Stimulated activated CD8-positive, alpha-beta memory T cell treated with anti-CD3 and anti-CD28 coated beads, Interleukin-12 subunit alpha, Interleukin-12 subunit beta, amount 100 ng/mL, for 4 hours (primary cell): ENCODE results near the gene KRTAP4-3.
"Not testable (repeated sequence)": the region's sequence is repeated elsewhere in the genome, so short reads cannot be mapped to it uniquely, and the experiment has no call there.

Experiments
- DNase-seq: peaks from one replicate; pipeline ENCODE4 v3.0.0-alpha.2; 2020; ENCODE audit warnings: low read depth

Gene KRTAP4-3

DNA sequence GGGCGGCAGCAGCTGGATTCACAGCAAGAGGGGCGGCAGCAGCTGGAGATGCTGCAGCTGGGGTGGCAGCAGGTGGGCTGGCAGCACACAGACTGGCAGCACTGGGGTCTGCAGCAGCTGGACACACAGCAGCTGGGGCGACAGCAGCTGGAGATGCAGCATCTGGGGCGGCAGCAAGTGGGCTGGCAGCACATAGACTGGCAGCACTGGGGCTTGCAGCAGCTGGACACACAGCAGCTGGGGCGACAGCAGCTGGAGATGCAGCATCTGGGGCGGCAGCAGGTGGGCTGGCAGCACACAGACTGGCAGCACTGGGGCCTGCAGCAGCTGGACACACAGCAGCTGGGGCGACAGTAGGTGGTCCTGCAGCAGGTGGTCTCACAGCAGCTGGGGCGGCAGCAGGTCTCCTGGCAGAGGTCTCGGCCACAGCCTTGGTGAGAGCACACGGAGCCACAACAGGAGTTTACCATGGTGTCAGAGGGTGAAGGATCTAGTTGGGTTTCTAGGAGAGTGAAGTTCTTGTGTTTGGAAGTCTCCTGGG lies 50.1 kb downstream of the KRTAP4-3 start, which contains the start of gene KRTAP4-11:
KRTAP4-11 (minus strand) TSS at position 528 of the 541 bp plus-strand sequence; CDS start at position 470, 58 bp downstream.
- DNase-seq, result not testable (repeated sequence)
